GM10847 (cell line): ENCODE data around the gene IGSF8.

Experiments used
- POLR2A ChIP-seq: IDR thresholded peaks from 2 replicates; pipeline ENCODE4 v1.6.1; 2011; ENCODE audit not compliant: insufficient read length; ENCODE audit errors: extremely low read depth

Gene IGSF8

GRCh38 chr1:160098852-160099561, 588 bp upstream of the IGSF8 start:
- no peak for TF ChIP-seq POLR2A

GRCh38 chr1:160097151-160097910, 1.1 kb downstream of the IGSF8 start:
- TF ChIP-seq POLR2A: no peak

GRCh38 chr1:160096274-160097116, 1.9 kb downstream of the IGSF8 start:
- TF ChIP-seq POLR2A: no peak

GRCh38 chr1:160095382-160096105, 2.9 kb downstream of the IGSF8 start:
- TF ChIP-seq POLR2A: no peak

GRCh38 chr1:160094806-160095205, 3.6 kb downstream of the IGSF8 start:
- no peak for TF ChIP-seq POLR2A

GRCh38 chr1:160094291-160094625, 4.2 kb downstream of the IGSF8 start:
- no peak for TF ChIP-seq POLR2A

GRCh38 chr1:160093624-160094290, 4.7 kb downstream of the IGSF8 start:
- no peak for TF ChIP-seq POLR2A

- TF ChIP-seq POLR2A: no peak
Measured at GRCh38 chr1:160093069-160093395, 5.4 kb downstream of the IGSF8 start.

GRCh38 chr1:160092366-160093068, 5.9 kb downstream of the IGSF8 start:
- TF ChIP-seq POLR2A: no peak

- TF ChIP-seq POLR2A: no peak
Measured at GRCh38 chr1:160091666-160092223, 6.7 kb downstream of the IGSF8 start.

- no peak for TF ChIP-seq POLR2A
Measured at GRCh38 chr1:160090760-160091159, 7.7 kb downstream of the IGSF8 start.

- no peak for TF ChIP-seq POLR2A
Measured at GRCh38 chr1:160089883-160090282, 8.5 kb downstream of the IGSF8 start.

- no peak for TF ChIP-seq POLR2A
Measured at GRCh38 chr1:160087118-160087662, 11.2 kb downstream of the IGSF8 start.

GRCh38 chr1:160086456-160086892, 11.9 kb downstream of the IGSF8 start:
- no peak for TF ChIP-seq POLR2A
